ENCODE results near the gene NMRK2.

DNA sequence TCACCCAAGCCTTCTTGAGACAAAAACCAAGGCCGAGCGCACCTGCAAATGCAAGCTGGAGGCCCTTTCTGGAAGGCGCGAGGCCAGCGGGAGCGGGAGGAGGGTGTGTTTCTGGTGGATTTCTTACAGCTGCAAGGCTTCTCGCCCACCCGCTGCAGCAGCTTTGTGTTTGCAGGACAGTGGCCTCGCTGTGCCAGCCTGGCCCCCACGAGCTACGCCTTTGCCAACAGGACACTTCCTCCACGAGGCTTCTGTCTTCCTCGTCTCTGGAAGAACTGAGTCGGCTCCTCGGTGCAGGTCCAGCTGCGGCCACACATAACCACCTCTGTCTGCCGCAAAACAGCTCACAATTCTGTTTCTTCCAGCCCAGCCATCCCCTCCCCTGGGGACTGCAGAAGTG, 42.3 kb upstream of the NMRK2 start:
- TF ChIP-seq, protein P1, sequence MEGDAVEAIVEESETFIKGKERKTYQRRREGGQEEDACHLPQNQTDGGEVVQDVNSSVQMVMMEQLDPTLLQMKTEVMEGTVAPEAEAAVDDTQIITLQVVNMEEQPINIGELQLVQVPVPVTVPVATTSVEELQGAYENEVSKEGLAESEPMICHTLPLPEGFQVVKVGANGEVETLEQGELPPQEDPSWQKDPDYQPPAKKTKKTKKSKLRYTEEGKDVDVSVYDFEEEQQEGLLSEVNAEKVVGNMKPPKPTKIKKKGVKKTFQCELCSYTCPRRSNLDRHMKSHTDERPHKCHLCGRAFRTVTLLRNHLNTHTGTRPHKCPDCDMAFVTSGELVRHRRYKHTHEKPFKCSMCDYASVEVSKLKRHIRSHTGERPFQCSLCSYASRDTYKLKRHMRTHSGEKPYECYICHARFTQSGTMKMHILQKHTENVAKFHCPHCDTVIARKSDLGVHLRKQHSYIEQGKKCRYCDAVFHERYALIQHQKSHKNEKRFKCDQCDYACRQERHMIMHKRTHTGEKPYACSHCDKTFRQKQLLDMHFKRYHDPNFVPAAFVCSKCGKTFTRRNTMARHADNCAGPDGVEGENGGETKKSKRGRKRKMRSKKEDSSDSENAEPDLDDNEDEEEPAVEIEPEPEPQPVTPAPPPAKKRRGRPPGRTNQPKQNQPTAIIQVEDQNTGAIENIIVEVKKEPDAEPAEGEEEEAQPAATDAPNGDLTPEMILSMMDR (IDR thresholded peaks at IDR 0.05), result no peak
- no peak for TF ChIP-seq POLR2AphosphoS5 (IDR thresholded peaks at IDR 0.05; ENCODE audit: insufficient read depth in 1 of 2, low read depth in 1 of 2)
